SH-SY5Y (cell line): Measurements from ENCODE around the gene LPAR3.
A peak's percentile ranks its signal among the peaks of the same experiment; 100 is the strongest.

Experiments used
- GATA2 ChIP-seq: IDR thresholded peaks from 2 replicates; pipeline ENCODE4 v1.6.1; 2011; ENCODE audit warnings: mild to moderate bottlenecking, low read depth, low read length
- GATA3 ChIP-seq: IDR thresholded peaks from 2 replicates; pipeline ENCODE4 v1.6.1; 2011; ENCODE audit warnings: low read depth, mild to moderate bottlenecking, low read length, moderate library complexity

Gene LPAR3

GRCh38 chr1:84892705-84893618 is at the start of gene LPAR3:
Gene LPAR3, minus strand, starts transcription at chr1:84893206. Its CDS starts 27,086 bp downstream, at chr1:84866120.
- TF ChIP-seq GATA2 (0 out of 2 replicates have a peak, but pooled peaks have one; percentile 12), GATA3 (no peak)

GRCh38 chr1:84941843-84942242 is 48.8 kb upstream of the LPAR3 start:
- TF ChIP-seq GATA2 (no peak), GATA3 (no peak)

GRCh38 chr1:84940481-84940880 is 47.5 kb upstream of the LPAR3 start:
- no peak for TF ChIP-seq GATA3
- TF ChIP-seq GATA2, result no peak

GRCh38 chr1:84939761-84940160 is 46.8 kb upstream of the LPAR3 start:
- TF ChIP-seq GATA3 (no peak), GATA2 (no peak)

GRCh38 chr1:84939151-84939550 is 46.1 kb upstream of the LPAR3 start:
- TF ChIP-seq GATA2, result no peak

GRCh38 chr1:84936116-84936810 is 43.3 kb upstream of the LPAR3 start:
- no peak for TF ChIP-seq GATA3
- no peak for TF ChIP-seq GATA2

- no peak for TF ChIP-seq GATA2
- no peak for TF ChIP-seq GATA3
Observed at GRCh38 chr1:84933011-84933611, 40.1 kb upstream of the LPAR3 start.

- TF ChIP-seq GATA2 (no peak), GATA3 (no peak)
Observed at GRCh38 chr1:84930831-84931230, 37.8 kb upstream of the LPAR3 start.

- TF ChIP-seq GATA2 (no peak), GATA3 (no peak)
Observed at GRCh38 chr1:84930329-84930728, 37.3 kb upstream of the LPAR3 start.

- TF ChIP-seq GATA2, result no peak
- no peak for TF ChIP-seq GATA3
Observed at GRCh38 chr1:84929581-84929980, 36.6 kb upstream of the LPAR3 start.

GRCh38 chr1:84928979-84929378 is 36.0 kb upstream of the LPAR3 start:
- no peak for TF ChIP-seq GATA2
- no peak for TF ChIP-seq GATA3

- no peak for TF ChIP-seq GATA2
- TF ChIP-seq GATA3, result no peak
Observed at GRCh38 chr1:84923317-84923716, 30.3 kb upstream of the LPAR3 start.

GRCh38 chr1:84920159-84920558 is 27.2 kb upstream of the LPAR3 start:
- TF ChIP-seq GATA3 (no peak), GATA2 (no peak)

GRCh38 chr1:84919461-84919970 is 26.5 kb upstream of the LPAR3 start:
- TF ChIP-seq GATA3 (no peak), GATA2 (no peak)

GRCh38 chr1:84918726-84919336 is 25.8 kb upstream of the LPAR3 start:
- no peak for TF ChIP-seq GATA3
- no peak for TF ChIP-seq GATA2

- TF ChIP-seq GATA2, result no peak
- no peak for TF ChIP-seq GATA3
Observed at GRCh38 chr1:84916897-84917296, 23.9 kb upstream of the LPAR3 start.
